Airway epithelial cell (primary cell): ENCODE results near the gene TJAP1. TPM values are rescaled to one million over a fixed set of nuclear protein-coding genes. Genes with fewer than 3 reads are reported as not detected.

Experiments used
- total RNA-seq: library from RNA; depleted of rRNA; stranded (reverse); fragments of >200 nt; gene quantifications from 2 replicates; pipeline ENCODE4 v1.2.3, GENCODE V29; 2015

Gene TJAP1
- 13.2 and 15.1 TPM in 2 replicates for total RNA-seq

GRCh38 chr6:43477235-43478007 is at the start of gene TJAP1:
Gene TJAP1, plus strand, starts transcription at chr6:43477570. Its CDS starts 21,432 bp downstream, at chr6:43499002.

GRCh38 chr6:43455531-43456428 is 21.6 kb upstream of the TJAP1 start, which contains the start of gene DLK2:
Gene DLK2, minus strand, starts transcription at chr6:43455548. Its CDS starts 723 bp downstream, at chr6:43454825.

GRCh38 chr6:43509984-43510826 is 32.8 kb downstream of the TJAP1 start, which contains the start of gene LRRC73:
Gene LRRC73, minus strand, starts transcription at chr6:43510346. Its CDS starts 561 bp downstream, at chr6:43509785.

GRCh38 chr6:43516697-43517504 is 39.5 kb downstream of the TJAP1 start, which contains the start of the genes POLR1C and YIPF3:
Gene POLR1C, plus strand, starts transcription at chr6:43517089. Its CDS starts 21 bp downstream, at chr6:43517110.
Gene YIPF3, minus strand, starts transcription at chr6:43516926. Its CDS starts 119 bp downstream, at chr6:43516807.

Other genes with a start within 250 kb of the TJAP1 start
- 129 and 187 TPM in 2 replicates for gene DNPH1, start 248.1 kb upstream of the TJAP1 start, total RNA-seq
- not detected in 2 replicates for gene TTBK1, start 234.1 kb upstream of the TJAP1 start, total RNA-seq
- gene SLC22A7, start 179.3 kb upstream of the TJAP1 start, total RNA-seq: not detected in 2 replicates
- gene CRIP3, start 168.7 kb upstream of the TJAP1 start, total RNA-seq: not detected in 2 replicates
- gene ZNF318, start 107.9 kb upstream of the TJAP1 start, total RNA-seq: 4.4 and 6.1 TPM in 2 replicates
- gene ABCC10, start 50.0 kb upstream of the TJAP1 start, total RNA-seq: 17.0 and 17.3 TPM in 2 replicates
- 11.9 and 21.3 TPM in 2 replicates for gene DLK2, start 22.0 kb upstream of the TJAP1 start, total RNA-seq
- 0.05 and 0.21 TPM in 2 replicates for gene LRRC73, start 32.8 kb downstream of the TJAP1 start, total RNA-seq
- 75.1 and 91.6 TPM in 2 replicates for gene YIPF3, start 39.4 kb downstream of the TJAP1 start, total RNA-seq
- 34.1 and 38.8 TPM in 2 replicates for gene POLR1C, start 39.5 kb downstream of the TJAP1 start, total RNA-seq
- gene XPO5, start 98.5 kb downstream of the TJAP1 start, total RNA-seq: 24.2 and 28.2 TPM in 2 replicates
- gene POLH, start 98.6 kb downstream of the TJAP1 start, total RNA-seq: 14.4 and 22.1 TPM in 2 replicates
- 22.1 and 28.0 TPM in 2 replicates for gene GTPBP2, start 151.7 kb downstream of the TJAP1 start, total RNA-seq
- gene MAD2L1BP, start 158.3 kb downstream of the TJAP1 start, total RNA-seq: 16.3 and 31.5 TPM in 2 replicates
- gene RSPH9, start 167.5 kb downstream of the TJAP1 start, total RNA-seq: 0.14 and 0.23 TPM in 2 replicates
- gene MRPS18A, start 210.2 kb downstream of the TJAP1 start, total RNA-seq: 68.5 and 69.6 TPM in 2 replicates